Measurements from ENCODE around the gene PNKP.

The PNKP gene

GRCh38 chr19:49880162-49880869, 12.9 kb upstream of the PNKP start:
- H3K9ac ChIP-seq (ENCODE audit: low read depth, low read length): no peak overlapping the region
- H3K27ac ChIP-seq (ENCODE audit: low read depth, low read length): no peak overlapping the region
- H3K9me3 ChIP-seq (ENCODE audit: control insufficient read depth, insufficient read depth, low read length): no peaks in the 10 kb centered on the region
- peaks cover 15% of the 10 kb centered on the region; the same call in 1 of the 2 replicates for H3K4me1 ChIP-seq (ENCODE audit: control insufficient read depth, insufficient read depth, low read length)
- peaks cover 64% of the 10 kb centered on the region for H3K36me3 ChIP-seq (ENCODE audit: control insufficient read depth, insufficient read depth, low read length)
- no peaks in the 10 kb centered on the region for H3K27me3 ChIP-seq (ENCODE audit: control insufficient read depth, insufficient read depth, low read length)
- H3K4me3 ChIP-seq (ENCODE audit: low read depth, low read length): no peak overlapping the region

GRCh38 chr19:49879243-49879963, 12.0 kb upstream of the PNKP start:
- Histone ChIP-seq H3K36me3 (ENCODE audit: control insufficient read depth, insufficient read depth, low read length) (peaks cover 56% of the 10 kb centered on the region), H3K4me1 (ENCODE audit: control insufficient read depth, insufficient read depth, low read length) (peaks cover 16% of the 10 kb centered on the region; the same call in 1 of the 2 replicates), H3K27ac (ENCODE audit: low read depth, low read length) (no peak overlapping the region), H3K4me3 (ENCODE audit: low read depth, low read length) (0 out of 2 replicates have a peak overlapping the region, but pooled peaks have one; percentile 92), H3K9ac (ENCODE audit: low read depth, low read length) (no peak overlapping the region), H3K9me3 (ENCODE audit: control insufficient read depth, insufficient read depth, low read length) (no peaks in the 10 kb centered on the region), H3K27me3 (ENCODE audit: control insufficient read depth, insufficient read depth, low read length) (no peaks in the 10 kb centered on the region)

- Histone ChIP-seq H3K4me3 (ENCODE audit: low read depth, low read length) (peak overlapping the region; percentile 92), H3K27ac (ENCODE audit: low read depth, low read length) (peak overlapping the region; percentile 99), H3K9ac (ENCODE audit: low read depth, low read length) (peak overlapping the region; percentile 55; the same call in 1 of the 2 replicates), H3K4me1 (ENCODE audit: control insufficient read depth, insufficient read depth, low read length) (peaks cover 16% of the 10 kb centered on the region; the same call in 1 of the 2 replicates), H3K27me3 (ENCODE audit: control insufficient read depth, insufficient read depth, low read length) (no peaks in the 10 kb centered on the region), H3K36me3 (ENCODE audit: control insufficient read depth, insufficient read depth, low read length) (peaks cover 49% of the 10 kb centered on the region), H3K9me3 (ENCODE audit: control insufficient read depth, insufficient read depth, low read length) (no peaks in the 10 kb centered on the region)
Observed at GRCh38 chr19:49878744-49879070, 11.3 kb upstream of the PNKP start.

- H3K9ac ChIP-seq (ENCODE audit: low read depth, low read length): peak overlapping the region; percentile 81
- H3K9me3 ChIP-seq (ENCODE audit: control insufficient read depth, insufficient read depth, low read length): no peaks in the 10 kb centered on the region
- peak overlapping the region; percentile 92 for H3K4me3 ChIP-seq (ENCODE audit: low read depth, low read length)
- peak overlapping the region; percentile 99 for H3K27ac ChIP-seq (ENCODE audit: low read depth, low read length)
- peaks cover 16% of the 10 kb centered on the region; the same call in 1 of the 2 replicates for H3K4me1 ChIP-seq (ENCODE audit: control insufficient read depth, insufficient read depth, low read length)
- no peaks in the 10 kb centered on the region for H3K27me3 ChIP-seq (ENCODE audit: control insufficient read depth, insufficient read depth, low read length)
- peaks cover 43% of the 10 kb centered on the region for H3K36me3 ChIP-seq (ENCODE audit: control insufficient read depth, insufficient read depth, low read length)
Observed at GRCh38 chr19:49877879-49878743, 10.7 kb upstream of the PNKP start.

- Histone ChIP-seq H3K27ac (ENCODE audit: low read depth, low read length) (peak within 1 kb of the TSS; percentile 99), H3K9me3 (ENCODE audit: control insufficient read depth, insufficient read depth, low read length) (no peaks in the 10 kb centered on the region), H3K4me1 (ENCODE audit: control insufficient read depth, insufficient read depth, low read length) (peaks cover 16% of the 10 kb centered on the region; the same call in 1 of the 2 replicates), H3K9ac (ENCODE audit: low read depth, low read length) (peak within 1 kb of the TSS; percentile 98), H3K36me3 (ENCODE audit: control insufficient read depth, insufficient read depth, low read length) (peaks cover 34% of the 10 kb centered on the region), H3K4me3 (ENCODE audit: low read depth, low read length) (peak within 1 kb of the TSS; percentile 92), H3K27me3 (ENCODE audit: control insufficient read depth, insufficient read depth, low read length) (no peaks in the 10 kb centered on the region)
Observed at GRCh38 chr19:49877020-49877878, 9.9 kb upstream of the PNKP start, which contains the start of the genes AKT1S1 and TBC1D17. AKT1S1 (minus strand) TSS chr19:49877355; CDS start chr19:49873295, 4,060 bp downstream. TBC1D17 (plus strand) TSS chr19:49877702; CDS start chr19:49877724, 22 bp downstream.

- H3K4me1 ChIP-seq (ENCODE audit: control insufficient read depth, insufficient read depth, low read length): peaks cover 16% of the 10 kb centered on the region; the same call in 1 of the 2 replicates
- peak overlapping the region; percentile 92 for H3K4me3 ChIP-seq (ENCODE audit: low read depth, low read length)
- H3K27me3 ChIP-seq (ENCODE audit: control insufficient read depth, insufficient read depth, low read length): no peaks in the 10 kb centered on the region
- H3K27ac ChIP-seq (ENCODE audit: low read depth, low read length): peak overlapping the region; percentile 99
- H3K9ac ChIP-seq (ENCODE audit: low read depth, low read length): peak overlapping the region; percentile 98
- H3K9me3 ChIP-seq (ENCODE audit: control insufficient read depth, insufficient read depth, low read length): no peaks in the 10 kb centered on the region
- H3K36me3 ChIP-seq (ENCODE audit: control insufficient read depth, insufficient read depth, low read length): peaks cover 28% of the 10 kb centered on the region
Observed at GRCh38 chr19:49876422-49877019, 9.1 kb upstream of the PNKP start.

GRCh38 chr19:49875857-49876421, 8.6 kb upstream of the PNKP start:
- H3K27ac ChIP-seq (ENCODE audit: low read depth, low read length): peak overlapping the region; percentile 99
- peaks cover 26% of the 10 kb centered on the region for H3K36me3 ChIP-seq (ENCODE audit: control insufficient read depth, insufficient read depth, low read length)
- no peaks in the 10 kb centered on the region for H3K9me3 ChIP-seq (ENCODE audit: control insufficient read depth, insufficient read depth, low read length)
- H3K4me3 ChIP-seq (ENCODE audit: low read depth, low read length): peak overlapping the region; percentile 92
- peak overlapping the region; percentile 94 for H3K9ac ChIP-seq (ENCODE audit: low read depth, low read length)
- H3K4me1 ChIP-seq (ENCODE audit: control insufficient read depth, insufficient read depth, low read length): peaks cover 16% of the 10 kb centered on the region; the same call in 1 of the 2 replicates
- no peaks in the 10 kb centered on the region for H3K27me3 ChIP-seq (ENCODE audit: control insufficient read depth, insufficient read depth, low read length)

GRCh38 chr19:49875177-49875576, 7.8 kb upstream of the PNKP start:
- Histone ChIP-seq H3K27ac (ENCODE audit: low read depth, low read length) (no peak overlapping the region), H3K4me3 (ENCODE audit: low read depth, low read length) (peak overlapping the region; percentile 92), H3K27me3 (ENCODE audit: control insufficient read depth, insufficient read depth, low read length) (no peaks in the 10 kb centered on the region), H3K9me3 (ENCODE audit: control insufficient read depth, insufficient read depth, low read length) (no peaks in the 10 kb centered on the region), H3K4me1 (ENCODE audit: control insufficient read depth, insufficient read depth, low read length) (peaks cover 20% of the 10 kb centered on the region; the same call in 1 of the 2 replicates), H3K9ac (ENCODE audit: low read depth, low read length) (peak overlapping the region; percentile 94; the same call in 1 of the 2 replicates), H3K36me3 (ENCODE audit: control insufficient read depth, insufficient read depth, low read length) (peaks cover 19% of the 10 kb centered on the region)

- no peak overlapping the region for H3K4me3 ChIP-seq (ENCODE audit: low read depth, low read length)
- H3K36me3 ChIP-seq (ENCODE audit: control insufficient read depth, insufficient read depth, low read length): peaks cover 14% of the 10 kb centered on the region; the same call in 1 of the 2 replicates
- H3K9me3 ChIP-seq (ENCODE audit: control insufficient read depth, insufficient read depth, low read length): no peaks in the 10 kb centered on the region
- no peaks in the 10 kb centered on the region for H3K27me3 ChIP-seq (ENCODE audit: control insufficient read depth, insufficient read depth, low read length)
- no peak overlapping the region for H3K27ac ChIP-seq (ENCODE audit: low read depth, low read length)
- H3K9ac ChIP-seq (ENCODE audit: low read depth, low read length): no peak overlapping the region
- H3K4me1 ChIP-seq (ENCODE audit: control insufficient read depth, insufficient read depth, low read length): peaks cover 21% of the 10 kb centered on the region; the same call in 1 of the 2 replicates
Observed at GRCh38 chr19:49874503-49875157, 7.3 kb upstream of the PNKP start.
